IMR-90 (cell line): ENCODE results near the gene TACC2. TPM values are rescaled to one million over a fixed set of nuclear protein-coding genes. Genes with fewer than 3 reads are reported as not detected.

ENCODE experiments used
- ATAC-seq: fragments of 200-7000 bp; cut with Tn5 transposase; 2 replicates; pipeline ENCODE4 v1.9.1; 2020; ENCODE audit warnings: low read depth, mild to moderate bottlenecking, moderate library complexity
- BruUV-seq: library from RNA; stranded (reverse); fragments of 400-500 nt; replicated peaks from 2 replicates; lab custom pipeline; 2021; lab: Mats Ljungman, UMichigan
- CTCF ChIA-PET: fragments of 300-600 bp; formaldehyde crosslinking; extraction: SDS; loops from one replicate; lab custom pipeline; 2021; ENCODE audit warnings: antibody characterized with exemption; lab: Yijun Ruan, JAX
- POLR2A ChIA-PET: fragments of 300-600 bp; sonication (Branson Sonifier 250); formaldehyde crosslinking; loops from one replicate; lab custom pipeline; 2022; ENCODE audit warnings: antibody characterized with exemption; ENCODE audit not compliant: unreplicated experiment; lab: Charles Lee
- DNase-seq: peaks from one replicate; pipeline ENCODE4 v3.0.0; 2013
- H2AFZ ChIP-seq: replicated peaks from 2 replicates; pipeline ENCODE3; 2013; ENCODE audit warnings: low read length, mild to moderate bottlenecking; ENCODE audit not compliant: poor library complexity
- H2AK5ac ChIP-seq: 2 replicates; pipeline ENCODE4 v1.6.1; 2013; ENCODE audit warnings: low read depth, low read length, inconsistent platforms
- H2AK9ac ChIP-seq: replicated peaks from 2 replicates; pipeline ENCODE3; 2013; ENCODE audit warnings: mild to moderate bottlenecking, low read depth, low read length, moderate library complexity; ENCODE audit not compliant: poor library complexity
- H2BK120ac ChIP-seq: 2 replicates; pipeline ENCODE4 v1.6.1; 2013; ENCODE audit warnings: low read depth, low read length, inconsistent platforms
- H2BK15ac ChIP-seq: 3 replicates; pipeline ENCODE4 v1.6.1; 2013; ENCODE audit warnings: low read depth, low read length, inconsistent platforms
- H2BK20ac ChIP-seq: 2 replicates; pipeline ENCODE4 v1.6.1; 2013; ENCODE audit warnings: low read depth, mild to moderate bottlenecking, inconsistent platforms, low read length, moderate library complexity
- H2BK5ac ChIP-seq: 2 replicates; pipeline ENCODE4 v1.6.1; 2013; ENCODE audit warnings: mild to moderate bottlenecking, low read depth, low read length, inconsistent platforms; ENCODE audit not compliant: poor library complexity, severe bottlenecking
- H3K14ac ChIP-seq: replicated peaks from 2 replicates; pipeline ENCODE4 v1.6.1; 2013; ENCODE audit warnings: low read depth, low read length, inconsistent platforms
- H3K18ac ChIP-seq: 2 replicates; pipeline ENCODE4 v1.6.1; 2013; ENCODE audit warnings: low read depth, low read length, control low read depth
- H3K23ac ChIP-seq: 2 replicates; pipeline ENCODE4 v1.6.1; 2013; ENCODE audit warnings: low read depth, low read length, inconsistent platforms
- H3K27ac ChIP-seq: 2 replicates; pipeline ENCODE4 v1.5.1; 2013; ENCODE audit warnings: mild to moderate bottlenecking, control low read depth, low read length; ENCODE audit not compliant: insufficient read depth
- H3K27me3 ChIP-seq: 2 replicates; pipeline ENCODE4 v1.6.1; 2013; ENCODE audit warnings: low read length; ENCODE audit not compliant: control insufficient read depth, insufficient read depth
- H3K36me3 ChIP-seq: 2 replicates; pipeline ENCODE4 v1.6.1; 2013; ENCODE audit warnings: low read length, mixed read lengths; ENCODE audit not compliant: control insufficient read depth, insufficient read depth
- H3K4ac ChIP-seq: 2 replicates; pipeline ENCODE4 v1.6.1; 2013; ENCODE audit warnings: low read depth, low read length, inconsistent platforms
- H3K4me1 ChIP-seq: 2 replicates; pipeline ENCODE4 v1.6.1; 2013; ENCODE audit warnings: low read length, mixed read lengths; ENCODE audit not compliant: control insufficient read depth, insufficient read depth
- H3K4me2 ChIP-seq: 2 replicates; pipeline ENCODE4 v1.6.1; 2013; ENCODE audit warnings: low read depth, mild to moderate bottlenecking, control low read depth, low read length, moderate library complexity
- H3K4me3 ChIP-seq: 2 replicates; pipeline ENCODE4 v1.5.1; 2013; ENCODE audit warnings: low read depth, mild to moderate bottlenecking, control low read depth, low read length, moderate library complexity; ENCODE audit not compliant: insufficient read depth
- H3K56ac ChIP-seq: 2 replicates; pipeline ENCODE4 v1.6.1; 2013; ENCODE audit warnings: low read length, inconsistent platforms; ENCODE audit not compliant: insufficient read depth; ENCODE audit errors: extremely low read depth
- H3K79me1 ChIP-seq, 2 experiments: 2 replicates each; pipeline ENCODE4 v1.6.1; 2013; ENCODE audit warnings: low read length in 2 of 2, inconsistent platforms in 1 of 2, low read depth in 1 of 2
- H3K9ac ChIP-seq: 2 replicates; pipeline ENCODE4 v1.6.1; 2013; ENCODE audit warnings: low read depth, low read length, control low read depth
- H3K9me1 ChIP-seq: 2 replicates; pipeline ENCODE4 v1.6.1; 2013; ENCODE audit warnings: low read length, inconsistent platforms; ENCODE audit not compliant: insufficient read depth
- H3K9me3 ChIP-seq: 2 replicates; pipeline ENCODE4 v1.6.1; 2013; ENCODE audit warnings: low read length; ENCODE audit not compliant: control insufficient read depth, insufficient read depth
- H4K20me1 ChIP-seq: 2 replicates; pipeline ENCODE4 v1.6.1; 2013; ENCODE audit warnings: low read length, inconsistent platforms; ENCODE audit not compliant: insufficient read depth
- H4K5ac ChIP-seq: 2 replicates; pipeline ENCODE4 v1.6.1; 2013; ENCODE audit warnings: mild to moderate bottlenecking, low read depth, low read length, control low read depth
- H4K8ac ChIP-seq, 2 experiments: 2 replicates each; pipeline ENCODE4 v1.6.1; 2013; ENCODE audit warnings: low read depth in 2 of 2, low read length in 2 of 2, control low read depth in 1 of 2, inconsistent platforms in 1 of 2
- H4K91ac ChIP-seq: 2 replicates; pipeline ENCODE4 v1.6.1; 2013; ENCODE audit warnings: low read depth, low read length, inconsistent platforms; ENCODE audit not compliant: insufficient read depth
- BHLHE40 ChIP-seq: fragments of 150-350 bp; IDR thresholded peaks from 2 replicates; pipeline ENCODE4 v1.6.1; 2016; ENCODE audit warnings: mild to moderate bottlenecking, low read depth, low read length
- CEBPB ChIP-seq: IDR thresholded peaks from 2 replicates; pipeline ENCODE4 v1.6.1; 2012; ENCODE audit warnings: low read depth, low read length, improper control_type of control experiment
- CHD1 ChIP-seq: IDR thresholded peaks from 2 replicates; pipeline ENCODE4 v1.6.1; 2012; ENCODE audit warnings: low read depth, low read length, improper control_type of control experiment
- FOS ChIP-seq: fragments of 150-350 bp; IDR thresholded peaks from 2 replicates; pipeline ENCODE4 v1.6.1; 2016; ENCODE audit warnings: low read depth, low read length
- MAFK ChIP-seq: IDR thresholded peaks from 2 replicates; pipeline ENCODE4 v1.6.1; 2012; ENCODE audit warnings: low read depth, low read length, improper control_type of control experiment
- MAZ ChIP-seq: IDR thresholded peaks from 2 replicates; pipeline ENCODE4 v1.6.1; 2012; ENCODE audit warnings: low read depth, mild to moderate bottlenecking, low read length, improper control_type of control experiment, moderate library complexity, borderline replicate concordance
- MXI1 ChIP-seq: IDR thresholded peaks from 2 replicates; pipeline ENCODE4 v1.6.1; 2012; ENCODE audit warnings: low read depth, mild to moderate bottlenecking, low read length, moderate library complexity, borderline replicate concordance
- NFE2L2 ChIP-seq: fragments of 150-350 bp; IDR thresholded peaks from 2 replicates; pipeline ENCODE4 v1.6.1; 2016; ENCODE audit warnings: low read depth, mild to moderate bottlenecking, low read length
- POLR2A ChIP-seq: IDR thresholded peaks from 2 replicates; pipeline ENCODE4 v1.6.1; 2012; ENCODE audit warnings: mild to moderate bottlenecking, low read depth, low read length
- RAD21 ChIP-seq: IDR thresholded peaks from 2 replicates; pipeline ENCODE4 v1.6.1; 2012; ENCODE audit warnings: low read length, improper control_type of control experiment
- RCOR1 ChIP-seq: IDR thresholded peaks from 2 replicates; pipeline ENCODE4 v1.6.1; 2012; ENCODE audit warnings: mild to moderate bottlenecking, low read length, improper control_type of control experiment; ENCODE audit not compliant: insufficient replicate concordance
- RFX5 ChIP-seq: IDR thresholded peaks from 2 replicates; pipeline ENCODE4 v1.8.0; 2012; ENCODE audit warnings: low read depth, mild to moderate bottlenecking, low read length, moderate library complexity
- SMC3 ChIP-seq: fragments of 150-350 bp; IDR thresholded peaks from 2 replicates; pipeline ENCODE4 v1.6.1; 2016; ENCODE audit warnings: low read depth, mild to moderate bottlenecking, antibody characterized with exemption, low read length, moderate library complexity
- USF2 ChIP-seq: fragments of 150-350 bp; IDR thresholded peaks from 2 replicates; pipeline ENCODE4 v1.6.1; 2017; ENCODE audit warnings: mild to moderate bottlenecking, antibody characterized with exemption, low read length, low read depth
- WGBS, 2 experiments: methylation state at CpG; one replicate each; pipeline versions ENCODE4 v1.1.5 to v1.1.7; 2013; ENCODE audit warnings: missing lambda C conversion rate in 2 of 2; ENCODE audit not compliant: insufficient read length in 1 of 2; ENCODE audit errors: extremely low coverage in 2 of 2; 5-methylcytosine and 5-hydroxymethylcytosine counted together
- dilution Hi-C: fragments of 300-500 bp; cut with HindIII; formaldehyde crosslinking; loops from one replicate; pipeline ENCODE4 v1.14.3; 2018; ENCODE audit warnings: low sequenced_read_pairs; ENCODE audit not compliant: unreplicated experiment
- in situ Hi-C: fragments of 300-500 bp; cut with MboI; formaldehyde crosslinking; loops from 3 replicates; pipeline ENCODE4 v1.14.3; 2019; ENCODE audit warnings: low sequenced_read_pairs, inconsistent platforms, mixed read lengths
- intact Hi-C: fragments of 100-400 bp; cut with micrococcal nuclease; formaldehyde crosslinking; loops from 2 replicates; pipeline ENCODE4 v1.10.0; 2022
- polyA plus RNA-seq, 3 experiments: library from polyadenylated mRNA; depleted of rRNA; stranded (reverse); fragments of >200 nt; gene quantifications; 2 replicates each; pipeline ENCODE4 v1.2.3, GENCODE V29; 2012; ENCODE audit warnings: low replicate concordance in 1 of 3
- total RNA-seq: library from RNA; depleted of rRNA; stranded (reverse); fragments of >200 nt; gene quantifications from 2 replicates; pipeline ENCODE4 v1.2.3, GENCODE V29; 2012
- TF ChIP-seq, protein P1 (sequence below): conservative IDR thresholded peaks from 2 replicates; pipeline ENCODE4 v1.5.1; 2012; ENCODE audit warnings: mild to moderate bottlenecking, low read depth, low read length, improper control_type of control experiment

Gene TACC2
- total and polyA plus RNA-seq, 2 of the 4 experiments (the other 2 are of a cell fraction) = 2.9 to 15.4 TPM

- DNase-seq (no peak), ATAC-seq (no peak)
- WGBS, 2 experiments = 89% methylated on average over 4 of the region's 8 CpGs; no CpG with 5 or more reads in 1 of the 2 experiments
- Histone ChIP-seq H4K91ac (no peak overlapping the region), H3K4me3 (no peak overlapping the region), H3K36me3 (no peaks in the 10 kb centered on the region), H3K27ac (no peak overlapping the region), H3K9ac (no peak overlapping the region), H3K9me3 (no peaks in the 10 kb centered on the region), H4K5ac (no peak overlapping the region), H2AFZ (no peak overlapping the region), H2AK5ac (no peak overlapping the region), H3K23ac (no peak overlapping the region), H4K8ac (no peak overlapping the region), H2AK9ac (no peak overlapping the region), H3K14ac (no peak overlapping the region), H4K20me1 (no peaks in the 10 kb centered on the region; the same call in 1 of the 2 replicates), H3K18ac (no peak overlapping the region), H2BK120ac (no peak overlapping the region), H3K56ac (no peak overlapping the region), H3K4ac (no peak overlapping the region), H3K9me1 (no peaks in the 10 kb centered on the region), H3K4me2 (no peak overlapping the region), H3K4me1 (peaks cover 5% of the 10 kb centered on the region), H2BK5ac (no peak overlapping the region), H3K79me1 (peaks cover 19 to 50% of the 10 kb centered on the region in 2 experiments), H3K27me3 (no peaks in the 10 kb centered on the region), H2BK15ac (no peak overlapping the region), H2BK20ac (no peak overlapping the region)
- in situ Hi-C loops (loop anchor here (25.0 kb wide), 1 partner anchor 688 kb away; no protein-coding TSS in a partner anchor), intact Hi-C loops (no loop called here), dilution Hi-C loops (no loop called here)
- no TSS peak for BruUV-seq
- POLR2A ChIA-PET = no interaction called here
- TF ChIP-seq USF2 (no peak), FOS (no peak), MAZ (no peak), RCOR1 (no peak), NFE2L2 (no peak), CEBPB (no peak), MAFK (no peak), MXI1 (no peak), BHLHE40 (no peak), RFX5 (no peak), CHD1 (no peak), POLR2A (no peak), SMC3 (no peak), RAD21 (no peak)
- TF ChIP-seq, protein P1, sequence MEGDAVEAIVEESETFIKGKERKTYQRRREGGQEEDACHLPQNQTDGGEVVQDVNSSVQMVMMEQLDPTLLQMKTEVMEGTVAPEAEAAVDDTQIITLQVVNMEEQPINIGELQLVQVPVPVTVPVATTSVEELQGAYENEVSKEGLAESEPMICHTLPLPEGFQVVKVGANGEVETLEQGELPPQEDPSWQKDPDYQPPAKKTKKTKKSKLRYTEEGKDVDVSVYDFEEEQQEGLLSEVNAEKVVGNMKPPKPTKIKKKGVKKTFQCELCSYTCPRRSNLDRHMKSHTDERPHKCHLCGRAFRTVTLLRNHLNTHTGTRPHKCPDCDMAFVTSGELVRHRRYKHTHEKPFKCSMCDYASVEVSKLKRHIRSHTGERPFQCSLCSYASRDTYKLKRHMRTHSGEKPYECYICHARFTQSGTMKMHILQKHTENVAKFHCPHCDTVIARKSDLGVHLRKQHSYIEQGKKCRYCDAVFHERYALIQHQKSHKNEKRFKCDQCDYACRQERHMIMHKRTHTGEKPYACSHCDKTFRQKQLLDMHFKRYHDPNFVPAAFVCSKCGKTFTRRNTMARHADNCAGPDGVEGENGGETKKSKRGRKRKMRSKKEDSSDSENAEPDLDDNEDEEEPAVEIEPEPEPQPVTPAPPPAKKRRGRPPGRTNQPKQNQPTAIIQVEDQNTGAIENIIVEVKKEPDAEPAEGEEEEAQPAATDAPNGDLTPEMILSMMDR = no peak
- CTCF ChIA-PET = no interaction called here
These were observed 184.9 kb downstream of the TACC2 start for GRCh38 chr10:122173766-122174435.
